ENCODE measurements around the gene TBX10. TPM values are rescaled to one million over a fixed set of nuclear protein-coding genes. Genes with fewer than 3 reads are reported as not detected.
"Not testable (repeated sequence)": the region's sequence is repeated elsewhere in the genome, so short reads cannot be mapped to it uniquely, and the experiment has no call there.

Gene TBX10
- total RNA-seq, 4 donors from 2014 or later = not detected

- Histone ChIP-seq H3K4me1 (no peaks in the 10 kb centered on the region), H3K4me3 (no peak overlapping the region), H3K27me3 (peaks cover 6% of the 10 kb centered on the region), H3K9me3 (no peaks in the 10 kb centered on the region), H3K36me3 (no peaks in the 10 kb centered on the region), H3K27ac (no peak overlapping the region)
- TF ChIP-seq POLR2A (IDR thresholded peaks at IDR 0.05) (no peak), EP300 (IDR thresholded peaks at IDR 0.05) (no peak), CTCF (IDR thresholded peaks at IDR 0.05) (no peak), POLR2AphosphoS5 (IDR thresholded peaks at IDR 0.05) (no peak)
- no CpG with 5 or more reads among the region's 16 CpGs for WGBS, 2 donors (ENCODE audit: low coverage in 1 of 2)
- ATAC-seq = no peak
Observed at GRCh38 chr11:67664213-67664585, 24.6 kb upstream of the TBX10 start.

DNA sequence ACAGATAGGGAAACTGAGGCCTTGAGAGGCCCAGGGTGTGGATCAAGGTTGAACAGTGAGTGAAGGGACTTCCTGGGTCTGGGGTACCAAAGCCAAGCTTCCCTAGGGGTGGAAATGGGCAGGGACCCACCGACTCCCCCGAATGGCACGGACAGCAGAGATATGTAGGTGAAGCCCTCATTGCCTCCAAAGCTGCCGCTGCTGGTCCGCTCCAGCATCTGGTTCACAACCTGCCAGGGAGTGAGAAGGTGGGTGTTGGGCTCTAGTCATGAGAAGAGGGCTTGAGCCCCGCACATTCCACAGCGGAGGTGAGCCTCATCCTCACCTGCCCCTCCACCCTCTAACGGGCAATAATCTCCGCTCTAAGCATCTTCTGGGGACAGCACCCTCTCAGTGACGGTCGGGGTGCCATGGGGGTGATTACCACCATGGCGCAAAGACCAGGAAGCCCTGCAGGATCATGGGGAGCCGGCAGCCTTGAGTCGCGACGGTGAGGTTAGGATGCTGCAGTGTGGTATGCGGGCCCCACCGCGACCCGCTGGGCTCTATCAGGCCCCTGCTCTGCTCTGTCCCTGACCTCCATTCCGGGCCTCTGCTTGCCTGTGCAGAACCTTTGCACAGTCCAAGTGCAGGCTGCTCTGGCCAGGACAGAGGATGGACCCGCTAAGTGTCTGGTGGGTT is 24.1 kb upstream of the TBX10 start:
- Histone ChIP-seq H3K27me3 (peaks cover 6% of the 10 kb centered on the region), H3K4me3 (no peak overlapping the region), H3K4me1 (no peaks in the 10 kb centered on the region), H3K9me3 (no peaks in the 10 kb centered on the region), H3K36me3 (no peaks in the 10 kb centered on the region), H3K27ac (no peak overlapping the region)
- ATAC-seq = no peak
- 94 to 100% methylated on average over 4 to 5 of the region's 22 CpGs for WGBS, 2 donors (ENCODE audit: low coverage in 1 of 2)
- no peak for TF ChIP-seq POLR2AphosphoS5 (IDR thresholded peaks at IDR 0.05)
- TF ChIP-seq EP300 (IDR thresholded peaks at IDR 0.05) = no peak
- TF ChIP-seq CTCF (IDR thresholded peaks at IDR 0.05) = no peak

GRCh38 chr11:67662835-67663531 is 23.4 kb upstream of the TBX10 start:
- TF ChIP-seq CTCF (IDR thresholded peaks at IDR 0.05) = no peak
- no peak for TF ChIP-seq POLR2A (IDR thresholded peaks at IDR 0.05)
- TF ChIP-seq EP300 (IDR thresholded peaks at IDR 0.05) = no peak
- no peak for TF ChIP-seq POLR2AphosphoS5 (IDR thresholded peaks at IDR 0.05)
- no peak overlapping the region for H3K4me3 ChIP-seq
- H3K27ac ChIP-seq = no peak overlapping the region
- H3K4me1 ChIP-seq = no peaks in the 10 kb centered on the region
- ATAC-seq = no peak
- no peaks in the 10 kb centered on the region for H3K9me3 ChIP-seq
- H3K27me3 ChIP-seq = peaks cover 2% of the 10 kb centered on the region
- WGBS, 2 donors (ENCODE audit: low coverage in 1 of 2) = 69% methylated on average over 8 of the region's 19 CpGs; no CpG with 5 or more reads in 1 of the 2 donors
- no peaks in the 10 kb centered on the region for H3K36me3 ChIP-seq

GRCh38 chr11:67662142-67662834 is 22.7 kb upstream of the TBX10 start:
- H3K4me1 ChIP-seq = no peaks in the 10 kb centered on the region
- no peak overlapping the region for H3K27ac ChIP-seq
- no peaks in the 10 kb centered on the region for H3K9me3 ChIP-seq
- no peak for ATAC-seq
- TF ChIP-seq POLR2A (IDR thresholded peaks at IDR 0.05) (no peak), CTCF (IDR thresholded peaks at IDR 0.05) (no peak), EP300 (IDR thresholded peaks at IDR 0.05) (no peak), POLR2AphosphoS5 (IDR thresholded peaks at IDR 0.05) (no peak)
- no peaks in the 10 kb centered on the region for H3K27me3 ChIP-seq
- no peaks in the 10 kb centered on the region for H3K36me3 ChIP-seq
- no peak overlapping the region for H3K4me3 ChIP-seq
- 73 to 77% methylated on average over 7 to 10 of the region's 12 CpGs for WGBS, 2 donors (ENCODE audit: low coverage in 1 of 2)

- not testable (repeated sequence) for H3K27ac ChIP-seq, H3K9me3 ChIP-seq, H3K4me1 ChIP-seq, ATAC-seq, H3K4me3 ChIP-seq, H3K36me3 ChIP-seq, H3K27me3 ChIP-seq
- WGBS, 2 donors (ENCODE audit: low coverage in 1 of 2) = 53 to 83% methylated on average over 2 to 5 of the region's 5 CpGs
Observed at GRCh38 chr11:67660752-67661151, 21.2 kb upstream of the TBX10 start.

All from gastroesophageal sphincter (tissue), 4 donors.